ENCODE measurements around the gene PTPN2.
A peak's percentile ranks its signal among the peaks of the same experiment; 100 is the strongest.

PTPN2 gene

GRCh38 chr18:12858991-12859390 is 25.0 kb downstream of the PTPN2 start:
- Mint-ChIP-seq H3K4me1 (ENCODE audit: low read depth) (peaks cover 65% of the 10 kb centered on the region), H3K27ac (peak overlapping the region; percentile 61), H3K36me3 (ENCODE audit: low read depth) (peaks cover 38% of the 10 kb centered on the region), H3K4me3 (peak overlapping the region; percentile 25), H3K9me3 (no peaks in the 10 kb centered on the region), H3K27me3 (ENCODE audit: low read depth) (no peaks in the 10 kb centered on the region)
- DNase-seq (ENCODE audit: low spot score): no peak

- Mint-ChIP-seq H3K9me3 (no peaks in the 10 kb centered on the region), H3K36me3 (ENCODE audit: low read depth) (peaks cover 47% of the 10 kb centered on the region), H3K27me3 (ENCODE audit: low read depth) (no peaks in the 10 kb centered on the region), H3K27ac (peak overlapping the region; percentile 13), H3K4me3 (peak overlapping the region; percentile 61), H3K4me1 (ENCODE audit: low read depth) (peaks cover 64% of the 10 kb centered on the region)
- DNase-seq (ENCODE audit: low spot score): no peak
These were observed 26.0 kb downstream of the PTPN2 start for GRCh38 chr18:12857991-12858544.

GRCh38 chr18:12857215-12857905 is 26.7 kb downstream of the PTPN2 start:
- Mint-ChIP-seq H3K4me1 (ENCODE audit: low read depth) (peaks cover 62% of the 10 kb centered on the region), H3K36me3 (ENCODE audit: low read depth) (peaks cover 50% of the 10 kb centered on the region), H3K4me3 (peak overlapping the region; percentile 61), H3K9me3 (no peaks in the 10 kb centered on the region), H3K27me3 (ENCODE audit: low read depth) (no peaks in the 10 kb centered on the region), H3K27ac (peak overlapping the region; percentile 62)
- peak; percentile 50 for DNase-seq (ENCODE audit: low spot score)

- DNase-seq (ENCODE audit: low spot score): no peak
- H3K4me1 Mint-ChIP-seq (ENCODE audit: low read depth): peaks cover 53% of the 10 kb centered on the region
- no peaks in the 10 kb centered on the region for H3K27me3 Mint-ChIP-seq (ENCODE audit: low read depth)
- H3K27ac Mint-ChIP-seq: peak overlapping the region; percentile 12
- H3K4me3 Mint-ChIP-seq: peak overlapping the region; percentile 21
- H3K36me3 Mint-ChIP-seq (ENCODE audit: low read depth): peaks cover 56% of the 10 kb centered on the region
- H3K9me3 Mint-ChIP-seq: no peaks in the 10 kb centered on the region
These were observed 28.1 kb downstream of the PTPN2 start for GRCh38 chr18:12855916-12856315.

GRCh38 chr18:12852566-12853315 is 31.3 kb downstream of the PTPN2 start:
- no peaks in the 10 kb centered on the region for H3K27me3 Mint-ChIP-seq (ENCODE audit: low read depth)
- DNase-seq (ENCODE audit: low spot score): no peak
- H3K4me3 Mint-ChIP-seq: no peak overlapping the region
- H3K4me1 Mint-ChIP-seq (ENCODE audit: low read depth): peaks cover 45% of the 10 kb centered on the region
- no peak overlapping the region for H3K27ac Mint-ChIP-seq
- H3K9me3 Mint-ChIP-seq: no peaks in the 10 kb centered on the region
- peaks cover 58% of the 10 kb centered on the region for H3K36me3 Mint-ChIP-seq (ENCODE audit: low read depth)

GRCh38 chr18:12851716-12852115 is 32.3 kb downstream of the PTPN2 start:
- Mint-ChIP-seq H3K36me3 (ENCODE audit: low read depth) (peaks cover 57% of the 10 kb centered on the region), H3K27ac (no peak overlapping the region), H3K4me3 (no peak overlapping the region), H3K27me3 (ENCODE audit: low read depth) (no peaks in the 10 kb centered on the region), H3K4me1 (ENCODE audit: low read depth) (peaks cover 37% of the 10 kb centered on the region), H3K9me3 (peaks cover 1% of the 10 kb centered on the region)
- DNase-seq (ENCODE audit: low spot score): no peak

GRCh38 chr18:12849548-12849947 is 34.5 kb downstream of the PTPN2 start:
- no peak overlapping the region for H3K27ac Mint-ChIP-seq
- peaks cover 40% of the 10 kb centered on the region for H3K4me1 Mint-ChIP-seq (ENCODE audit: low read depth)
- no peaks in the 10 kb centered on the region for H3K27me3 Mint-ChIP-seq (ENCODE audit: low read depth)
- H3K9me3 Mint-ChIP-seq: peaks cover 5% of the 10 kb centered on the region
- no peak overlapping the region for H3K4me3 Mint-ChIP-seq
- DNase-seq (ENCODE audit: low spot score): no peak
- peaks cover 58% of the 10 kb centered on the region for H3K36me3 Mint-ChIP-seq (ENCODE audit: low read depth)

GRCh38 chr18:12848405-12848804 is 35.6 kb downstream of the PTPN2 start:
- no peak overlapping the region for H3K27ac Mint-ChIP-seq
- H3K4me3 Mint-ChIP-seq: no peak overlapping the region
- H3K4me1 Mint-ChIP-seq (ENCODE audit: low read depth): peaks cover 45% of the 10 kb centered on the region
- no peaks in the 10 kb centered on the region for H3K27me3 Mint-ChIP-seq (ENCODE audit: low read depth)
- no peak for DNase-seq (ENCODE audit: low spot score)
- H3K9me3 Mint-ChIP-seq: peaks cover 5% of the 10 kb centered on the region
- peaks cover 52% of the 10 kb centered on the region for H3K36me3 Mint-ChIP-seq (ENCODE audit: low read depth)

GRCh38 chr18:12844391-12844790 is 39.6 kb downstream of the PTPN2 start:
- peaks cover 52% of the 10 kb centered on the region for H3K36me3 Mint-ChIP-seq (ENCODE audit: low read depth)
- peaks cover 5% of the 10 kb centered on the region for H3K9me3 Mint-ChIP-seq

GRCh38 chr18:12843420-12844350 is 40.4 kb downstream of the PTPN2 start:
- Mint-ChIP-seq H3K27me3 (ENCODE audit: low read depth) (no peaks in the 10 kb centered on the region), H3K4me3 (peak overlapping the region; percentile 78), H3K4me1 (ENCODE audit: low read depth) (peaks cover 66% of the 10 kb centered on the region), H3K36me3 (ENCODE audit: low read depth) (peaks cover 47% of the 10 kb centered on the region), H3K9me3 (peaks cover 5% of the 10 kb centered on the region), H3K27ac (peak overlapping the region; percentile 19)
- no peak for DNase-seq (ENCODE audit: low spot score)

More at GRCh38 chr18:12844391-12844790, 39.6 kb downstream of the PTPN2 start:
- peak overlapping the region; percentile 83 for H3K27ac Mint-ChIP-seq
- H3K27me3 Mint-ChIP-seq (ENCODE audit: low read depth): no peaks in the 10 kb centered on the region
- no peak for DNase-seq (ENCODE audit: low spot score)
- H3K4me3 Mint-ChIP-seq: peak overlapping the region; percentile 78
- peaks cover 67% of the 10 kb centered on the region for H3K4me1 Mint-ChIP-seq (ENCODE audit: low read depth)

GRCh38 chr18:12842459-12843380 is 41.3 kb downstream of the PTPN2 start:
- H3K36me3 Mint-ChIP-seq (ENCODE audit: low read depth): peaks cover 43% of the 10 kb centered on the region
- no peak for DNase-seq (ENCODE audit: low spot score)

GRCh38 chr18:12841070-12841469 is 43.0 kb downstream of the PTPN2 start:
- H3K9me3 Mint-ChIP-seq: no peaks in the 10 kb centered on the region
- H3K4me1 Mint-ChIP-seq (ENCODE audit: low read depth): peaks cover 73% of the 10 kb centered on the region
- no peak for DNase-seq (ENCODE audit: low spot score)
- peaks cover 34% of the 10 kb centered on the region for H3K36me3 Mint-ChIP-seq (ENCODE audit: low read depth)
- H3K27ac Mint-ChIP-seq: peak overlapping the region; percentile 97
- H3K4me3 Mint-ChIP-seq: no peak overlapping the region
- no peaks in the 10 kb centered on the region for H3K27me3 Mint-ChIP-seq (ENCODE audit: low read depth)

More at GRCh38 chr18:12842459-12843380, 41.3 kb downstream of the PTPN2 start:
- Mint-ChIP-seq H3K4me3 (peak overlapping the region; percentile 14), H3K4me1 (ENCODE audit: low read depth) (peaks cover 71% of the 10 kb centered on the region), H3K9me3 (peaks cover 5% of the 10 kb centered on the region), H3K27me3 (ENCODE audit: low read depth) (no peaks in the 10 kb centered on the region), H3K27ac (no peak overlapping the region)

Measured in T-helper 2 cell treated with Interferon-gamma antibody and Interleukin-4, amounts not matched to agents 5 μg/mL and 100 μg/mL, for 36 hours (primary cell).